ENCODE results near the gene DACH1.

DNA sequence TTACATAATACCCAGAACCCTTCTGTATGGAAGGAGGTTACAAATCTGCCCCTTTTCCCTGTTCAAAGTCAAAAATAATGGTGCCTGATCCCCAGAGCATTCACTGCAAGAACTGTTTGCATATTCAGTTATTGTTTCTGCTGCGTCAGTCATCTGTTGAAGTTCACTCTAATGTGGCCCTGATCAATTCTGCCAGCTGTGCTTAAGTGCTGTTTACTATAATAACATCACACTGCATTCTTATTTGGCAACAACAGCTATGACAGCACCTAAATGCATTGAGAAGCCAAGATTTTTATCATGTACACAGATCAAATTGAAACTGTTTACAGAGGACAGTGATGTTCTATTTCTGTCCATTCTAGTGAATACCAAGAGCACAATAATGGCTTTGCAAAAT, 115.9 kb downstream of the DACH1 start:
- TF ChIP-seq, protein P1, sequence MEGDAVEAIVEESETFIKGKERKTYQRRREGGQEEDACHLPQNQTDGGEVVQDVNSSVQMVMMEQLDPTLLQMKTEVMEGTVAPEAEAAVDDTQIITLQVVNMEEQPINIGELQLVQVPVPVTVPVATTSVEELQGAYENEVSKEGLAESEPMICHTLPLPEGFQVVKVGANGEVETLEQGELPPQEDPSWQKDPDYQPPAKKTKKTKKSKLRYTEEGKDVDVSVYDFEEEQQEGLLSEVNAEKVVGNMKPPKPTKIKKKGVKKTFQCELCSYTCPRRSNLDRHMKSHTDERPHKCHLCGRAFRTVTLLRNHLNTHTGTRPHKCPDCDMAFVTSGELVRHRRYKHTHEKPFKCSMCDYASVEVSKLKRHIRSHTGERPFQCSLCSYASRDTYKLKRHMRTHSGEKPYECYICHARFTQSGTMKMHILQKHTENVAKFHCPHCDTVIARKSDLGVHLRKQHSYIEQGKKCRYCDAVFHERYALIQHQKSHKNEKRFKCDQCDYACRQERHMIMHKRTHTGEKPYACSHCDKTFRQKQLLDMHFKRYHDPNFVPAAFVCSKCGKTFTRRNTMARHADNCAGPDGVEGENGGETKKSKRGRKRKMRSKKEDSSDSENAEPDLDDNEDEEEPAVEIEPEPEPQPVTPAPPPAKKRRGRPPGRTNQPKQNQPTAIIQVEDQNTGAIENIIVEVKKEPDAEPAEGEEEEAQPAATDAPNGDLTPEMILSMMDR (conservative IDR thresholded peaks at IDR 0.05) = no peak
- TF ChIP-seq ZFX (IDR thresholded peaks at IDR 0.05) = no peak
